ENCODE measurements around the gene MKLN1. TPM values are rescaled to one million over a fixed set of nuclear protein-coding genes. Genes with fewer than 3 reads are reported as not detected.
A peak's percentile ranks its signal among the peaks of the same experiment; 100 is the strongest.

The MKLN1 gene
- total RNA-seq, 1 donor from 2014 or later = 20.4 TPM

DNA sequence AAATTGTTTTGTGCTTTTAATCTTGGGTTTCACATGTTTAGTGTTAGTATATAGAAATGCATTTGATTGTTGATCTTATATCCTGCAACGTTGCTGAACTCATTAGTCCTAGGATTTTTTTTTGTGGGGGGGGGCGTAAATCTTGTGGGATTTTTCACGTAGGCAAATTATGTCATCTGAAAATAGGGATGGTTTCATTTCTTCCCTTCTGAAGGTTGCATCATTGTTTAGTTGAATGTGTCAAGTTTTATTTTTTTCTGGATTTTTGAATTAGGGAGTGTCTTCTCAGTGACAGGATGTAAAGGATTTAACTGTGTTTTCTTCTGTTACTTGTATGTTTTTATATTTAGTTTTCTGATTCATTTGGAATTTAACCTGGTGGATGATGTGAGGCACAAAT lies 26.7 kb downstream of the MKLN1 start:
- peak in 1 of 2 donors; percentile 16 for DNase-seq (ENCODE audit: low read depth in 2 of 2)

DNA sequence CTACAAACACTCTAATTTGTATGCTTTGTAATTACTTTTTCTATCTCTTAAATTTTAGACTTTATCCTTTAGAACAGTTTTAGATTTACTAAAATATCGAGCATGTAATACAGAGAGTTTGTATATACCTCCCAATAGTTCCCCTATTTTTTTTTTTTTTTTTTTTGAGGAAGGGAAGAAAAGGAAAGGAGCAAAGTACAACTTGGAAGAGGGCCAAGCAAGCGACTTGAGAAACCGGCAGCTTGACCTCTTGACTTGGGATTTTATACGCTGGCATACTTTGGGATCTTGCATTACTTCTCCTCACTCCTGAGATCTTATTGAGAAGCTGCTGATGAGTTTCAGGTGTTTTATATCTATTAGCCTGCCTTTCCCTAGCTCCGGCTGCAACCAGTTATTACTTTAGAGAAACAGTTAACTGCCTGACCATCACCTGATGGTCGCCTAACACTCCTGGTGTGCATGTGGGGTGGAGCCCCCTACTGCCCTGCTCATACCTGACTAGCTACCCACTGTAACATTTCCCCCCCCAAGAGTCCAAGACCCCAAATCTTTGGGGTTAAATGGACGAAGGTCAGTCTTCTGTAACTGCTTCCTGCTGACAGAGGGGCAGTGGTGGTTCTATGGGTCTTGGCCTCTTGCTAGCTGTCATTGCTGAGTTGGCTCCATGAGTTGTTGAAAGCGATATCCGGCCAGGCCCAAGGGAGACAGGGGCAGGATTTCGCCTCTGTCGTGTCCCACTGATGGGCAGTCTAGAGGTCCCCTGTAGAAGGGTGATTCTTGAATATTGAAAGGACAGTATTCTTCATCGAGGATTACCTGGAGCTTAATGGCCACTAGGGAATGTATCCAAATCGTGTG lies 28.5 kb downstream of the MKLN1 start:
- peak in 1 of 2 donors; percentile 45 for DNase-seq (ENCODE audit: low read depth in 2 of 2)

DNA sequence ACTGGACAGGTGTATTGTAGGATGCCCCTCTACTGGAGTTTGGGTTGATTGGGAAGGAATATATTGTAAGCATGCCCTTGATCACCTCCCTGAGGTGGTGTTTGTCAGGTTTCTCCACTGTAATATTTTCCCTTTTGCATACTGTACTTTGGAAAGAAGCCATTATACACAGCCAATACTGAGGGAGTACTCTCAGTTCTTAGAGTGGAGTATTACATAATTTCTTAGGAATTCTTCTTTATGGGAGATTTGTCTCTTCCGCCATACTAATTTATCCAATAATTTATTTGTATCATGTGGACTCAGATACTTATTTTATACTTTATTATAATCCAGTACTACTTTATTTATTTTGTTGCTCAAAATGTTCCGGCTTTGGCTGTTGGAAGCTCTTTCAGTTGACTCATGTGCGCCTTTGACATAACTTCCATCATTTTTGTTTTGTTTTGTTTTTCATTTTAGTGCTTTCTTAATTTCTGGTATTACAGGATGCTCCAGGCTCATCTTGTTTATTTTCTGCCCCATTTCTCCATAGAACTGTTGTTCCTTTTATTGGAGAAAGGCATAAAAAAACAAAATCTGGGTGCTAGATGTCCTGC lies 29.7 kb downstream of the MKLN1 start:
- DNase-seq (ENCODE audit: low read depth in 2 of 2) = peak; percentile 37 to 41

GRCh38 chr7:131358636-131359035 lies 31.0 kb downstream of the MKLN1 start:
- no peak for DNase-seq (ENCODE audit: low read depth in 2 of 2)

GRCh38 chr7:131359136-131359776 lies 31.6 kb downstream of the MKLN1 start:
- no peak for DNase-seq (ENCODE audit: low read depth in 2 of 2)

DNA sequence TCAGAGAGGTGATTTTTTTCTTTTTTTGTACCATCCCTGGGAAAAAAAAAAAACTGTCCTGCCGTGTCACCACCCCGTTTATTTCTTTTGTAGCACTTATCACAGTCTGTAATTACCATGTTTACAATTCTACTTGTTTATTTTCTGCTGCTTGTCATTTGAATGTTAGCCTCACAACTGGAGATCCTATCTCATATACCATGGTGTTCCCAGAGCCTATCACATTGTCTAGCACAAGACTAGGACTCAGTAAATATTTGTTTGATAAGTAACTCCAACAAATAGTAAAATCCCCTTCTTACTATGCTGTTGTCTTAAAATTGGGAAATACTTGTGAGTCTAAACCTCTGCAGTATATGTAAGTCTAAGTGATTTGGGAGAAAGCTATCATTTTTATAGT lies 36.0 kb downstream of the MKLN1 start:
- DNase-seq (ENCODE audit: low read depth in 2 of 2) = no peak

GRCh38 chr7:131364767-131365344 lies 37.2 kb downstream of the MKLN1 start:
- DNase-seq (ENCODE audit: low read depth in 2 of 2) = no peak

DNA sequence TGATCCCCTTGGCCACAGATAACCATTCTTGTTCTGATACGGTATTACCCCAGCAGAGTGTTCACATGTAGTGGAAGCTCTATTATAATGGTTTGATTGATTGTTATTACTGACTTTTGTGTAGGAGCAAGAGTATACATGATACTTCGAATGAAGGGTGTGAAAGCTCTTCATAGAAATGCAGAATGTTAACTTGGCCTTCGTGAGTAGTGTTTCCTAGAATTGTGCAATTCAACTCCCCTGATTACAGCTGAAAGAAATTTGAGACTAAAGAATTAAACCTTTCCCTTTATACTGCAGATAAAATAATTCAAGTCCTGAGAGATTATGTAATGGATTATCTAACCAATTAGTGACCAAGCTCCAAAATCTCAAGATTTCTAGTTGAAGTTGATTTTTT lies 38.2 kb downstream of the MKLN1 start:
- peak; percentile 17 to 23 for DNase-seq (ENCODE audit: low read depth in 2 of 2)

DNA sequence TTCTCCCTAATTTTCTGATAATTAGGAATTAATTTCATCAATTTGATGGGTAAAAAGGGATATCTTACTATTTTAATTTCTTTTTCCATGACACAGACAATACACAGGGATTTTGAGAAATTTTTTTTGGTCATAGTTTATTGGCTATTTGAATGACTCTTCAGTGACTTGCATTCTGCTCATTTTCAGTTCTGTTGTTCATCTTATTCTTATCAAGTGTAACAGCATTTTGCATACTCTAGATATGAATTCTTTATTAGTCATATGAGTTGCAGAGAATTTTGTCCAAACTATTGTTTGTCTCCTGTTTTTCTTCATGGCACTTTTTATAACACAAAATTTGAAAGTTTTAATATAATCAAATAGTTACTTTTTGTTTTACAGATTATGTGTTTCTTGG lies 41.7 kb downstream of the MKLN1 start:
- DNase-seq (ENCODE audit: low read depth in 2 of 2) = no peak

GRCh38 chr7:131370523-131370968 lies 42.9 kb downstream of the MKLN1 start:
- peak in 1 of 2 donors; percentile 7 for DNase-seq (ENCODE audit: low read depth in 2 of 2)

DNA sequence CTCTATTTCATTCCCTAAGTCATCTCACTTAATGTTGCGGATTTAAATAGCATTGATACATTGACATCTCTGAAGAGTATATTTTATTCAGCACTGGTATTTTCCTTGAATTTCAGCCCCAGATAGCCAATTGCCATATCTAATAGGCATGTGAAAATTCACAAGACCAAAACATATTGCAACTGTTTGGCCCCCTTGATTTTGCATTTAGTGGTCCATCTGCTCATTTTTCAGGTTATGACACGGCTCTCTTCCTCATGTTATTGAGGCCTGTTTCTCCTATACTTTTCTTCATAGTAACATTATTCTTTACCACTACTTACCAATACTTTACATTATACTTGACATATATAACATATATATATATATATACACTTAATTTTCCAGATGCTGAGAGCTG lies 43.7 kb downstream of the MKLN1 start:
- DNase-seq (ENCODE audit: low read depth in 2 of 2) = no peak

DNA sequence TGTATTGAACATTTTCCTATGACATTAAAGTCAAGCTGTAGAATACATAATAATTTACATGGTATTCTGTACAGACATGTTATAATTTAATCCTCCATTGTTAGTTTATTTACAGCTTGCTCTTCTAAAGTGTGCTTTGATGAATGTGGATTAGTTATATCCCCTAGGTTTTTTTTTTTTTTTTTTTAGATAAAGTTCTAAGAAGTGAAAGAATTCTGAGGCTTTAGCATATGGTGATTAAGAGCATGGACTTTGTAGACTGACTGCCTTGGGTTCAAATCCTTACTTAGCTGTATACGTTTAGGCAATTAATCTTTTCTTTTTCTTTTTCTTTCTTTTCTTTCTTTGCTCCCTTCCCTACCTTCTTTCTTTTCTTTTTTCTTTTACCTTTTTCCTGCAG lies 44.9 kb downstream of the MKLN1 start:
- no peak for DNase-seq (ENCODE audit: low read depth in 2 of 2)

- DNase-seq (ENCODE audit: low read depth in 2 of 2) = no peak
These were observed 47.1 kb downstream of the MKLN1 start for GRCh38 chr7:131374821-131375220.

DNA sequence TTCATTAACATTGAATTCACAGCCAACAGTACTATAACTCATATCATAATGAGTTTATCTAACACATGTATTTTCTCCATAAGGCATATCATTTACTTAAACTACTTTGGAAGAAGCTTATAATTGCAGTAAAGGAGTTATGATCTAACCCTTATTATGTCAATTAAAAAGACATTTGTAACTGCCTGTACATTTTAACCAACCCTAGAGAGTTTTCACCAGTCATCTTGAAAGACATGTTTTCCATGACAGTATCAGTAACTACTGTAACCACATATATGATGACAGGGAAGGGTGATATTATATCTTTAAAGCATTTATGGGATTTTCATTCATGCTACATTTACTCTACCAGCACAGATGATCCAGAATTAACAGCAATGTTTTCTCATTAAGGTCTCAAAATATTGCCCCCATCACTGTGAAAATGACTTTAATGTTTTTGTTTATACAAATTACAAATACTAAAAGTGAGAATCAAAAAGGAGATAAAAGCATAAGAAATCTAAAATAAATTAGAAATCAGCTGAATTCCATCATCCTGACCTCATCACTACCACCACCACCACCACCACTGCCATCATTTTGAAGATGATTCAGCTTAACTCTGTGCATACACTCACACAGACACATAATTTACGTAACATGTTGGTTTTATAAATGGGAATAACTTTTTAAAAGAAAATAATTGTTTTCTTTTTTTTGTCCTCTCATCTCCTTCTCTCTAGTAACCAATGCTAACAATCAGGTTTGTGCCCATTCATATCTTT lies 53.6 kb downstream of the MKLN1 start:
- DNase-seq (ENCODE audit: low read depth in 2 of 2) = no peak

GRCh38 chr7:131383417-131384285 lies 56.0 kb downstream of the MKLN1 start:
- peak; percentile 16 to 55 for DNase-seq (ENCODE audit: low read depth in 2 of 2)

GRCh38 chr7:131384286-131384635 lies 56.6 kb downstream of the MKLN1 start:
- no peak for DNase-seq (ENCODE audit: low read depth in 2 of 2)

- DNase-seq (ENCODE audit: low read depth in 2 of 2) = no peak
These were observed 57.4 kb downstream of the MKLN1 start for GRCh38 chr7:131385039-131385605.

- DNase-seq (ENCODE audit: low read depth in 2 of 2) = no peak
These were observed 60.5 kb downstream of the MKLN1 start for GRCh38 chr7:131388126-131388525.

- DNase-seq (ENCODE audit: low read depth in 2 of 2) = no peak
These were observed 62.6 kb downstream of the MKLN1 start for GRCh38 chr7:131390275-131390674.

DNA sequence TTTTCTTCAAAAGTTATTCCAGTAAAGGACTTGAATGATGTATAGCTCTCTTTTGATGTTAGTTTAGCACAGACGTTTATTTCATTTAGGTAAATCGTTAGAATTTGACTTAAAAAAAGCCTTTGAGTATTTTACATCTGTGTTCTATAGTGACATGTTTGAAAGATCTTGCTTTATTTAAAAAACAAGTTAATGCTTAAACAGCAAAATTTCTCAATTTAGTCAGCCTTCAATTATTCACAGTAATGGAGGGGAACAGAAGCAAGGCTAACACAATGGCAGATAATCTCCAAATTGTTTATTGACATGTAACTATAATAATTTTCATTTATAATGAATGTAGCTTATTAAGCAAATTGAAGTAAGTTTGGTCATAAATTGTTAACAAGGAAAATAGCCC lies 63.5 kb downstream of the MKLN1 start:
- DNase-seq (ENCODE audit: low read depth in 2 of 2) = no peak
